HL-60/S4 (cell line): ENCODE results near the gene SLC34A1.

Experiments used
- in situ Hi-C: fragments of 300-500 bp; cut with MboI; formaldehyde crosslinking; loops from 2 replicates; pipeline ENCODE4 v1.14.3; 2022; ENCODE audit warnings: low sequenced_read_pairs

Gene SLC34A1

GRCh38 chr5:177429248-177430040 lies 45.2 kb downstream of the SLC34A1 start:
- in situ Hi-C loops: no loop called here

GRCh38 chr5:177430140-177430951 lies 46.1 kb downstream of the SLC34A1 start:
- in situ Hi-C loops: no loop called here

- in situ Hi-C loops: no loop called here
Observed at GRCh38 chr5:177430972-177431316, 46.7 kb downstream of the SLC34A1 start.

- in situ Hi-C loops: no loop called here
Observed at GRCh38 chr5:177431317-177432142, 47.3 kb downstream of the SLC34A1 start.

- in situ Hi-C loops: no loop called here
Observed at GRCh38 chr5:177432143-177432838, 48.1 kb downstream of the SLC34A1 start.

GRCh38 chr5:177432839-177433657 lies 48.8 kb downstream of the SLC34A1 start:
- in situ Hi-C loops: no loop called here

GRCh38 chr5:177433658-177434217 lies 49.5 kb downstream of the SLC34A1 start:
- in situ Hi-C loops: no loop called here

- in situ Hi-C loops: no loop called here
Observed at GRCh38 chr5:177434437-177434836, 50.2 kb downstream of the SLC34A1 start.

GRCh38 chr5:177434942-177435738 lies 50.9 kb downstream of the SLC34A1 start:
- in situ Hi-C loops: no loop called here

GRCh38 chr5:177435847-177436536 lies 51.8 kb downstream of the SLC34A1 start:
- in situ Hi-C loops: no loop called here

GRCh38 chr5:177437623-177438022 lies 53.4 kb downstream of the SLC34A1 start:
- in situ Hi-C loops: no loop called here

GRCh38 chr5:177438468-177438867 lies 54.2 kb downstream of the SLC34A1 start:
- in situ Hi-C loops: no loop called here

GRCh38 chr5:177439518-177440053 lies 55.4 kb downstream of the SLC34A1 start:
- in situ Hi-C loops: no loop called here

GRCh38 chr5:177440211-177440989 lies 56.2 kb downstream of the SLC34A1 start:
- in situ Hi-C loops: no loop called here

- in situ Hi-C loops: no loop called here
Observed at GRCh38 chr5:177440990-177441780, 57.0 kb downstream of the SLC34A1 start.

- in situ Hi-C loops: no loop called here
Observed at GRCh38 chr5:177442066-177442826, 58.0 kb downstream of the SLC34A1 start.
